Endodermal cell (in vitro differentiated cells): Measurements from ENCODE around the gene RGS6. TPM values are rescaled to one million over a fixed set of nuclear protein-coding genes. Genes with fewer than 3 reads are reported as not detected.
A peak's percentile ranks its signal among the peaks of the same experiment; 100 is the strongest.

Source experiments
- DNase-seq: peaks from one replicate; pipeline ENCODE4 v3.0.0-alpha.2; 2017
- H3K27ac ChIP-seq: 2 replicates; pipeline ENCODE4 v1.5.1; 2013; ENCODE audit warnings: mild to moderate bottlenecking, low read depth, low read length, moderate library complexity
- H3K27me3 ChIP-seq: 2 replicates; pipeline ENCODE4 v1.6.1; 2013; ENCODE audit warnings: mild to moderate bottlenecking, low read length, moderate library complexity; ENCODE audit not compliant: insufficient read depth, control insufficient read depth, poor library complexity, severe bottlenecking
- H3K36me3 ChIP-seq: 2 replicates; pipeline ENCODE4 v1.7.0; 2013; ENCODE audit warnings: mild to moderate bottlenecking, low read length, moderate library complexity; ENCODE audit not compliant: control insufficient read depth, insufficient read depth
- H3K4me1 ChIP-seq: one replicate; pipeline ENCODE4 v1.7.0; 2013; ENCODE audit warnings: low read length; ENCODE audit not compliant: control insufficient read depth, insufficient read depth
- H3K4me3 ChIP-seq: 2 replicates; pipeline ENCODE4 v1.5.1; 2013; ENCODE audit warnings: mild to moderate bottlenecking, low read length, moderate library complexity
- H3K9ac ChIP-seq: 2 replicates; pipeline ENCODE4 v1.6.1; 2013; ENCODE audit warnings: mild to moderate bottlenecking, low read length, moderate library complexity; ENCODE audit not compliant: poor library complexity, severe bottlenecking; ENCODE audit errors: extremely low read depth
- H3K9me3 ChIP-seq: 2 replicates; pipeline ENCODE4 v1.6.1; 2013; ENCODE audit warnings: mild to moderate bottlenecking, low read length, moderate library complexity; ENCODE audit not compliant: control insufficient read depth
- H3K27ac Mint-ChIP-seq: 2 replicates; pipeline ENCODE4 v1.8.0; 2020; ENCODE audit warnings: mixed read lengths
- H3K27me3 Mint-ChIP-seq: 2 replicates; pipeline ENCODE4 v1.8.0; 2021; ENCODE audit warnings: mild to moderate bottlenecking, mixed read lengths; ENCODE audit not compliant: insufficient read depth
- H3K36me3 Mint-ChIP-seq: 2 replicates; pipeline ENCODE4 v1.8.0; 2020; ENCODE audit warnings: low read depth, mixed read lengths
- H3K4me1 Mint-ChIP-seq: 2 replicates; pipeline ENCODE4 v1.8.0; 2020; ENCODE audit warnings: mixed read lengths
- H3K4me3 Mint-ChIP-seq: 2 replicates; pipeline ENCODE4 v1.8.0; 2020; ENCODE audit warnings: mild to moderate bottlenecking, moderate library complexity, mixed read lengths
- H3K9me3 Mint-ChIP-seq: 2 replicates; pipeline ENCODE4 v1.8.0; 2020; ENCODE audit warnings: mild to moderate bottlenecking, mixed read lengths
- CTCF ChIP-seq: fragments of 200-600 bp; sonication (generic); conservative IDR thresholded peaks from 2 replicates; pipeline ENCODE4 v1.5.0; 2021; ENCODE audit warnings: antibody characterized with exemption, mild to moderate bottlenecking
- WGBS, 2 experiments: methylation state at CpG; one replicate each; pipeline versions ENCODE4 v1.1.5 to v1.1.7; 2013; ENCODE audit warnings: missing lambda C conversion rate in 2 of 2, mixed read lengths in 1 of 2; ENCODE audit not compliant: insufficient coverage in 1 of 2, insufficient read length in 1 of 2; 5-methylcytosine and 5-hydroxymethylcytosine counted together
- total RNA-seq, 2 donors: library from RNA; stranded (reverse); fragmentation: NEBNext Ultra II Directional in 1 of 2; extraction: Animal tissue kit (Norgen Biotek cat#: 25700) in 1 of 2; gene quantifications; 2 replicates in 1 of 2; 3 replicates in 1 of 2; pipeline ENCODE4 v1.2.1, GENCODE V29; 2021

The RGS6 gene
- total RNA-seq, 2 donors from 2014 or later, result 10.1 to 16.3 TPM

GRCh38 chr14:72606879-72607278 lies 674.6 kb downstream of the RGS6 start:
- whole genome bisulfite sequencing, 2 experiments, result 90% methylated on average over 1 of the region's 1 CpG; no CpG with 5 or more reads in 1 of the 2 experiments
- Histone ChIP-seq H3K9me3 (no peaks in the 10 kb centered on the region), H3K36me3 (no peaks in the 10 kb centered on the region), H3K4me1 (no peaks in the 10 kb centered on the region), H3K4me3 (no peak overlapping the region), H3K9ac (no peak overlapping the region), H3K27me3 (no peaks in the 10 kb centered on the region), H3K27ac (no peak overlapping the region)
- peaks cover 5% of the 10 kb centered on the region for H3K27me3 Mint-ChIP-seq
- H3K4me1 Mint-ChIP-seq, result no peaks in the 10 kb centered on the region
- DNase-seq, result no peak
- no peaks in the 10 kb centered on the region for H3K9me3 Mint-ChIP-seq
- H3K27ac Mint-ChIP-seq, result no peak overlapping the region
- H3K4me3 Mint-ChIP-seq, result no peak overlapping the region
- H3K36me3 Mint-ChIP-seq, result no peaks in the 10 kb centered on the region
- TF ChIP-seq CTCF, result no peak

- H3K27me3 ChIP-seq, result no peaks in the 10 kb centered on the region
- Mint-ChIP-seq H3K4me3 (no peak overlapping the region), H3K27ac (no peak overlapping the region), H3K27me3 (peaks cover 5% of the 10 kb centered on the region), H3K9me3 (no peaks in the 10 kb centered on the region), H3K36me3 (no peaks in the 10 kb centered on the region), H3K4me1 (no peaks in the 10 kb centered on the region)
- no peak for TF ChIP-seq CTCF
- 92 to 98% methylated on average over 9 to 12 of the region's 12 CpGs for WGBS, 2 experiments
- DNase-seq, result peak; percentile 21
- no peaks in the 10 kb centered on the region for H3K36me3 ChIP-seq
- H3K27ac ChIP-seq, result no peak overlapping the region
- no peaks in the 10 kb centered on the region for H3K9me3 ChIP-seq
- no peak overlapping the region for H3K4me3 ChIP-seq
- H3K4me1 ChIP-seq, result no peaks in the 10 kb centered on the region
- H3K9ac ChIP-seq, result no peak overlapping the region
Observed at GRCh38 chr14:72607386-72608130, 675.3 kb downstream of the RGS6 start.

GRCh38 chr14:72608391-72609204 lies 676.4 kb downstream of the RGS6 start:
- no peak overlapping the region for H3K27ac ChIP-seq
- no peaks in the 10 kb centered on the region for H3K27me3 ChIP-seq
- WGBS, 2 experiments, result 86 to 95% methylated on average over 4 to 8 of the region's 8 CpGs
- no peaks in the 10 kb centered on the region for H3K9me3 ChIP-seq
- no peaks in the 10 kb centered on the region for H3K4me1 ChIP-seq
- peak; percentile 37 for DNase-seq
- H3K27me3 Mint-ChIP-seq, result peaks cover 5% of the 10 kb centered on the region
- no peak overlapping the region for H3K4me3 Mint-ChIP-seq
- H3K4me3 ChIP-seq, result no peak overlapping the region
- H3K4me1 Mint-ChIP-seq, result no peaks in the 10 kb centered on the region
- H3K27ac Mint-ChIP-seq, result no peak overlapping the region
- TF ChIP-seq CTCF, result no peak
- no peaks in the 10 kb centered on the region for H3K36me3 Mint-ChIP-seq
- H3K9ac ChIP-seq, result no peak overlapping the region
- no peaks in the 10 kb centered on the region for H3K9me3 Mint-ChIP-seq
- H3K36me3 ChIP-seq, result no peaks in the 10 kb centered on the region
